GM12878 (cell line): Measurements from ENCODE around the gene HLA-DPB1. TPM values are rescaled to one million over a fixed set of nuclear protein-coding genes. Genes with fewer than 3 reads are reported as not detected.
A peak's percentile ranks its signal among the peaks of the same experiment; 100 is the strongest.

ENCODE experiments used
- ATAC-seq: fragments of 200-7000 bp; cut with Tn5 transposase; 3 replicates; pipeline ENCODE4 v1.9.1; 2020; ENCODE audit warnings: mild to moderate bottlenecking, moderate library complexity
- BruUV-seq: library from RNA; stranded (reverse); fragments of 400-500 nt; replicated peaks from 2 replicates; lab custom pipeline; 2021; lab: Mats Ljungman, UMichigan
- CTCF ChIA-PET: fragments of 300-600 bp; sonication (Branson Sonifier 250); formaldehyde crosslinking; extraction: SDS; loops from one replicate; lab custom pipeline; 2021; ENCODE audit warnings: inconsistent platforms; lab: Yijun Ruan, JAX
- POLR2A ChIA-PET: fragments of 350-600 bp; formaldehyde crosslinking; extraction: SDS; loops from one replicate; lab custom pipeline; 2021; ENCODE audit warnings: inconsistent platforms; lab: Charles Lee
- RAD21 ChIA-PET: fragments of 300-600 bp; sonication (Branson Sonifier 250); formaldehyde crosslinking; loops from one replicate; lab custom pipeline; 2023; ENCODE audit warnings: antibody characterized with exemption; ENCODE audit not compliant: unreplicated experiment; lab: Charles Lee
- SMC1A ChIA-PET: fragments of 300-600 bp; sonication (Branson Sonifier 250); formaldehyde crosslinking; loops from one replicate; lab custom pipeline; 2023; ENCODE audit not compliant: unreplicated experiment, uncharacterized antibody; lab: Charles Lee
- DNase-seq: peaks from one replicate; pipeline ENCODE4 v3.0.0-alpha.2; 2011; ENCODE audit warnings: low read depth, low spot score
- FAIRE-seq: peaks from 3 replicates; lab custom pipeline; 2011; peaks lifted over from hg19 to GRCh38; lab: Jason Lieb, UNC
- H2AFZ ChIP-seq: 2 replicates; pipeline ENCODE4 v1.6.0; 2011; ENCODE audit warnings: low read depth, low read length, control low read depth; ENCODE audit not compliant: control insufficient read depth
- H3K27ac ChIP-seq: 2 replicates; pipeline ENCODE4 v1.5.1; 2011; ENCODE audit warnings: control low read depth; ENCODE audit not compliant: control insufficient read depth, insufficient read depth
- H3K27me3 ChIP-seq, 2 experiments: replicated peaks in 1 of 2; 2 replicates each; pipeline versions ENCODE4 v1.6.0 to v1.6.1; 2011; ENCODE audit warnings: low read length in 1 of 2; ENCODE audit not compliant: control insufficient read depth in 2 of 2, insufficient read depth in 2 of 2
- H3K36me3 ChIP-seq, 2 experiments: 2 replicates each; pipeline ENCODE4 v1.5.1; 2011; ENCODE audit warnings: low read length in 1 of 2; ENCODE audit not compliant: control insufficient read depth in 2 of 2, insufficient read depth in 2 of 2
- H3K4me1 ChIP-seq: 2 replicates; pipeline ENCODE4 v1.6.1; 2011; ENCODE audit warnings: mild to moderate bottlenecking, low read length, moderate library complexity, mixed read lengths; ENCODE audit not compliant: control insufficient read depth, insufficient read depth
- H3K4me2 ChIP-seq: 2 replicates; pipeline ENCODE4 v1.6.0; 2011; ENCODE audit warnings: control low read depth; ENCODE audit not compliant: control insufficient read depth, insufficient read depth
- H3K4me3 ChIP-seq: fragments of 200-600 bp; sonication (generic); 2 replicates; pipeline ENCODE4 v1.5.1; 2016
- H3K79me2 ChIP-seq: 2 replicates; pipeline ENCODE4 v1.6.0; 2011; ENCODE audit warnings: low read length; ENCODE audit not compliant: control insufficient read depth, insufficient read depth
- H3K9ac ChIP-seq: 2 replicates; pipeline ENCODE4 v1.8.0; 2011; ENCODE audit warnings: low read length, control low read depth, mixed read lengths; ENCODE audit not compliant: control insufficient read depth, insufficient read depth
- H3K9me3 ChIP-seq: replicated peaks from 3 replicates; pipeline ENCODE4 v1.5.1; 2011; ENCODE audit warnings: mild to moderate bottlenecking, low read length; ENCODE audit not compliant: control insufficient read depth, insufficient read depth
- H4K20me1 ChIP-seq: 2 replicates; pipeline ENCODE4 v1.6.0; 2011; ENCODE audit not compliant: control insufficient read depth, insufficient read depth
- BCLAF1 ChIP-seq: fragments of 450-650 bp; IDR thresholded peaks from 2 replicates; pipeline ENCODE4 v1.6.1; 2017; ENCODE audit warnings: antibody characterized with exemption, mild to moderate bottlenecking, moderate library complexity
- CREM ChIP-seq: IDR thresholded peaks from 2 replicates; pipeline ENCODE4 v1.6.1; 2014; ENCODE audit warnings: antibody characterized with exemption, low read depth
- CTCF ChIP-seq, 3 experiments: IDR thresholded peaks in 2 of 3; conservative IDR thresholded peaks in 1 of 3; 2 replicates each; pipeline ENCODE4 v1.5.1; 2011; ENCODE audit warnings: low read depth in 3 of 3, low read length in 3 of 3, mild to moderate bottlenecking in 3 of 3, control low read depth in 2 of 3, moderate library complexity in 2 of 3, inconsistent platforms in 1 of 3, mixed read lengths in 1 of 3; ENCODE audit not compliant: control insufficient read depth in 2 of 3, insufficient read depth in 1 of 3; ENCODE audit errors: extremely low read depth in 1 of 3
- DPF2 ChIP-seq: fragments of 450-650 bp; IDR thresholded peaks from 2 replicates; pipeline ENCODE4 v1.6.1; 2017; ENCODE audit warnings: mild to moderate bottlenecking
- E2F4 ChIP-seq: IDR thresholded peaks from 2 replicates; pipeline ENCODE4 v1.6.1; 2012; ENCODE audit warnings: low read depth, low read length, improper control_type of control experiment
- ETV6 ChIP-seq, 2 experiments: fragments of 450-650 bp in 1 of 2; IDR thresholded peaks in 1 of 2; conservative IDR thresholded peaks in 1 of 2; 2 replicates each; pipeline ENCODE4 v1.6.1; 2014; ENCODE audit warnings: antibody characterized with exemption in 1 of 2, borderline replicate concordance in 1 of 2, low read depth in 1 of 2, mild to moderate bottlenecking in 1 of 2, moderate library complexity in 1 of 2
- JUND ChIP-seq: IDR thresholded peaks from 2 replicates; pipeline ENCODE4 v1.6.1; 2012; ENCODE audit warnings: low read depth, mild to moderate bottlenecking, low read length, improper control_type of control experiment, moderate library complexity
- MYB ChIP-seq: fragments of 150-350 bp; IDR thresholded peaks from 2 replicates; pipeline ENCODE4 v1.6.1; 2014; ENCODE audit warnings: mild to moderate bottlenecking, low read depth, low read length, borderline replicate concordance
- PBX3 ChIP-seq: IDR thresholded peaks from 2 replicates; pipeline ENCODE4 v1.6.1; 2011; ENCODE audit warnings: mild to moderate bottlenecking, low read depth, low read length, moderate library complexity; ENCODE audit not compliant: insufficient replicate concordance
- SIX5 ChIP-seq: IDR thresholded peaks from 2 replicates; pipeline ENCODE4 v1.6.1; 2011; ENCODE audit warnings: mild to moderate bottlenecking, low read depth, low read length, moderate library complexity; ENCODE audit not compliant: severe bottlenecking
- USF2 ChIP-seq: IDR thresholded peaks from 2 replicates; pipeline ENCODE4 v1.6.1; 2011; ENCODE audit warnings: low read depth, low read length, improper control_type of control experiment, borderline replicate concordance
- ZSCAN29 ChIP-seq: fragments of 450-650 bp; IDR thresholded peaks from 2 replicates; pipeline ENCODE4 v1.6.1; 2017; ENCODE audit warnings: mild to moderate bottlenecking, moderate library complexity
- WGBS: methylation state at CpG from one replicate; pipeline ENCODE4 v1.1.6; 2016; ENCODE audit warnings: low lambda C conversion rate; ENCODE audit not compliant: insufficient replicate concordance, insufficient coverage; ENCODE audit errors: missing lambda C conversion rate; 5-methylcytosine and 5-hydroxymethylcytosine counted together
- in situ Hi-C: fragments of 300-500 bp; cut with MboI; formaldehyde crosslinking; loops from 9 replicates; pipeline ENCODE4 v1.14.3; 2018; ENCODE audit warnings: mixed read lengths
- intact Hi-C: fragments of 100-400 bp; cut with micrococcal nuclease; formaldehyde crosslinking; loops from one replicate; pipeline ENCODE4 v1.14.2; 2022; ENCODE audit not compliant: unreplicated experiment
- polyA plus RNA-seq, 11 experiments: library from polyadenylated mRNA; depleted of rRNA in 4 of 11; unstranded in 6 of 11; stranded (reverse) in 5 of 11; fragments of >200 nt; fragmentation: Nextera tagmentation in 4 of 11; fragmentation: Illumina TruSeq in 1 of 11; extraction: Ambion mirVana in 4 of 11; extraction: Trizol in 1 of 11; gene quantifications; 1 replicate in 1 of 11; 2 replicates in 10 of 11; pipeline versions ENCODE4 v1.2.1 to v1.2.3, GENCODE V29; 2011 to 2016; ENCODE audit warnings: inconsistent platforms in 2 of 11, missing spikeins in 2 of 11, low read depth in 1 of 11
- total RNA-seq, 4 experiments: library from RNA; depleted of rRNA in 3 of 4; stranded (reverse); fragments of >200 nt in 3 of 4; fragmentation: Illumina TruSeq in 1 of 4; extraction: Trizol in 1 of 4; gene quantifications; 2 replicates each; pipeline versions ENCODE4 v1.2.1 to v1.2.3, GENCODE V29; 2013 to 2021

The HLA-DPB1 gene
- total and polyA plus RNA-seq, 10 of the 15 experiments (the other 5 are each of a cell fraction or from before 2014, with no cell fraction given) = 101 to 675 (median 352) TPM

- peak overlapping the region; percentile 6 for H2AFZ ChIP-seq
- CTCF ChIA-PET = interaction anchor here (0.7 to 2.6 kb wide), 8 partner anchors 9 to 44 kb away, joined by 3 to 19 read pairs (median 4); partner anchors contain the start of genes HLA-DPA1 and HLA-DPB1
- TSS peak; percentile 82 for BruUV-seq
- FAIRE-seq (peak; percentile 98), ATAC-seq (peak; percentile 68), DNase-seq (no peak)
- WGBS = 29% methylated on average over 6 of the region's 6 CpGs
- intact Hi-C loops = no loop called here
- POLR2A ChIA-PET = interaction anchor here (1.1 to 2.6 kb wide), 6 partner anchors 8 to 29 kb away, joined by 4 to 23 read pairs (median 9); partner anchors contain the start of genes HLA-DPA1 and HLA-DPB1
- in situ Hi-C loops = loop anchor here (25.0 kb wide), 1 partner anchor 1605 kb away; no protein-coding TSS in a partner anchor
- H4K20me1 ChIP-seq = no peaks in the 10 kb centered on the region
- no peaks in the 10 kb centered on the region for H3K79me2 ChIP-seq
- peaks cover 13% of the 10 kb centered on the region for H3K4me1 ChIP-seq
- H3K9ac ChIP-seq = no peak overlapping the region
- no peak overlapping the region for H3K4me3 ChIP-seq
- H3K9me3 ChIP-seq = peaks cover 5% of the 10 kb centered on the region
- H3K4me2 ChIP-seq = peak overlapping the region; percentile 27; the same call in 1 of the 2 replicates
- RAD21 ChIA-PET = interaction anchor here (0.9 to 1.8 kb wide), 4 partner anchors 16 to 28 kb away, joined by 3 to 9 read pairs (median 5); partner anchors contain the start of genes HLA-DPA1 and HLA-DPB1
- H3K27ac ChIP-seq = peak overlapping the region; percentile 60
- H3K36me3 ChIP-seq = no peaks in the 10 kb centered on the region
- H3K27me3 ChIP-seq = no peaks in the 10 kb centered on the region
- SMC1A ChIA-PET = interaction anchor here (0.9 to 2.6 kb wide), 12 partner anchors 9 to 55 kb away, joined by 3 to 12 read pairs (median 5); partner anchors contain the start of genes HLA-DPA1 and HLA-DPB1
- TF ChIP-seq USF2 (no peak; the same call in 1 of the 2 replicates), ETV6 (conservative IDR thresholded peaks at IDR 0.05 in 1 of 2, IDR thresholded peaks at IDR 0.05 in 1 of 2; ENCODE audit: borderline replicate concordance in 1 of 2, low read depth in 1 of 2) (no peak), SIX5 (no peak), E2F4 (no peak), DPF2 (no peak), MYB (no peak), JUND (no peak), ZSCAN29 (no peak), BCLAF1 (no peak), CREM (peak; percentile 80), PBX3 (no peak), CTCF (IDR thresholded peaks at IDR 0.05 in 2 of 3, conservative IDR thresholded peaks at IDR 0.05 in 1 of 3; ENCODE audit: control insufficient read depth in 2 of 3, extremely low read depth in 1 of 3, insufficient read depth in 1 of 3, low read depth in 3 of 3, low read length in 3 of 3) (no peak)
Measured at GRCh38 chr6:33057222-33058150, 18.3 kb upstream of the HLA-DPB1 start.
